ENCODE data around the gene ASTN2. TPM values are rescaled to one million over a fixed set of nuclear protein-coding genes. Genes with fewer than 3 reads are reported as not detected.

Gene ASTN2
- total and polyA plus RNA-seq, 9 of the 15 experiments (the other 6 are each of a cell fraction or from before 2014, with no cell fraction given): 0.56 to 3.5 (median 1.9) TPM

GRCh38 chr9:117412841-117413240 lies 2.0 kb downstream of the ASTN2 start:
- CTCF ChIA-PET (ENCODE audit: low intra/inter-chr PET ratio): no interaction called here
- Histone ChIP-seq H3K9ac (ENCODE audit: insufficient read depth in 1 of 2, low read depth in 2 of 2, low read length in 2 of 2) (no peak overlapping the region), H4K20me1 (replicated peaks; ENCODE audit: control insufficient read depth, insufficient read depth, low read length) (no peaks in the 10 kb centered on the region), H3K27me3 (ENCODE audit: control insufficient read depth in 2 of 2, insufficient read depth in 2 of 2, low read length in 2 of 2) (no peaks in the 10 kb centered on the region), H3K36me3 (ENCODE audit: control insufficient read depth, insufficient read depth, low read length) (no peaks in the 10 kb centered on the region), H3K9me1 (ENCODE audit: control insufficient read depth, insufficient read depth, low read length) (no peaks in the 10 kb centered on the region), H3K4me2 (ENCODE audit: insufficient read depth, low read length) (no peak overlapping the region), H3K4me3 (no peak overlapping the region), H3K79me2 (ENCODE audit: control insufficient read depth, insufficient read depth, low read length) (no peaks in the 10 kb centered on the region), H2AFZ (ENCODE audit: low read depth, low read length) (no peak overlapping the region), H3K27ac (ENCODE audit: extremely low read depth, low read depth, low read length) (no peak overlapping the region), H3K9me3 (replicated peaks; ENCODE audit: control insufficient read depth, insufficient read depth, low read depth, low read length) (no peaks in the 10 kb centered on the region), H3K4me1 (replicated peaks in 1 of 2; ENCODE audit: control insufficient read depth in 2 of 2, insufficient read depth in 2 of 2, low read length in 2 of 2) (no peaks in the 10 kb centered on the region)
- POLR2A ChIA-PET: no interaction called here
- intact Hi-C loops (cut with micrococcal nuclease) (loop anchor here (10.0 kb wide), 1 partner anchor 678 kb away; no protein-coding TSS in a partner anchor), in situ Hi-C loops (cut with MboI) (no loop called here)
- WGBS (ENCODE audit: insufficient coverage, low coverage, missing lambda C conversion rate): 1% methylated on average over 7 of the region's 24 CpGs
- no peak for FAIRE-seq
- no peak for ATAC-seq
- BruUV-seq (replicated peaks): no TSS peak
- DNase-seq (ENCODE audit: extremely low read depth in 1 of 4, low spot score in 3 of 4): no peak
- no peak for TF ChIP-seq NFATC3 (IDR thresholded peaks at IDR 0.05)
- no peak for TF ChIP-seq TEAD4 (IDR thresholded peaks at IDR 0.05; ENCODE audit: low read length)
- no peak for TF ChIP-seq TEAD4 (CRISPR knock-in tag; IDR thresholded peaks at IDR 0.05; ENCODE audit: borderline replicate concordance)
- TF ChIP-seq ZNF121 (CRISPR knock-in tag; conservative IDR thresholded peaks at IDR 0.05): no peak
- TF ChIP-seq ZNF644 (tag; IDR thresholded peaks at IDR 0.05; ENCODE audit: low read depth): no peak
- no peak for TF ChIP-seq PREB (CRISPR knock-in tag; IDR thresholded peaks at IDR 0.05)
- no peak for TF ChIP-seq GABPA (tag; conservative IDR thresholded peaks at IDR 0.05; ENCODE audit: low read depth)
- no peak for TF ChIP-seq BRF2 (IDR thresholded peaks at IDR 0.05; ENCODE audit: borderline replicate concordance, insufficient read depth, insufficient read length)
- TF ChIP-seq ZC3H11A (IDR thresholded peaks at IDR 0.05; ENCODE audit: low read depth, low read length): no peak
- no peak for TF ChIP-seq HMG20B (CRISPR knock-in tag; IDR thresholded peaks at IDR 0.05)
- no peak for TF ChIP-seq ZNF639 (CRISPR knock-in tag; conservative IDR thresholded peaks at IDR 0.05 in 1 of 2, IDR thresholded peaks at IDR 0.05 in 1 of 2)
- no peak for TF ChIP-seq ZSCAN29 (IDR thresholded peaks at IDR 0.05)
- no peak for TF ChIP-seq CBFA2T3 (IDR thresholded peaks at IDR 0.05)
- no peak for TF ChIP-seq MAFK (IDR thresholded peaks at IDR 0.05; ENCODE audit: low read length)
- TF ChIP-seq ZBTB26 (CRISPR knock-in tag; IDR thresholded peaks at IDR 0.05): no peak
- no peak for TF ChIP-seq JUND (IDR thresholded peaks at IDR 0.05; ENCODE audit: borderline replicate concordance, low read depth, low read length)
- TF ChIP-seq JUND (tag; IDR thresholded peaks at IDR 0.05; ENCODE audit: borderline replicate concordance, low read depth, low read length): no peak

All from K562 (cell line).